ENCODE results near the gene CLNK. TPM values are rescaled to one million over a fixed set of nuclear protein-coding genes. Genes with fewer than 3 reads are reported as not detected.

Gene CLNK
- total RNA-seq, 2 experiments from 2014 or later: 2.0 TPM; not detected in 1

GRCh38 chr4:10470505-10470904 is 214.1 kb downstream of the CLNK start:
- no peaks in the 10 kb centered on the region for H3K79me2 ChIP-seq (ENCODE audit: insufficient read depth, low read depth, low read length)
- no peak overlapping the region for H3K4me2 ChIP-seq (ENCODE audit: low read length)
- no peaks in the 10 kb centered on the region for H3K36me3 ChIP-seq (ENCODE audit: insufficient read depth, low read length)
- no peaks in the 10 kb centered on the region for H3K9me3 ChIP-seq (ENCODE audit: low read length)
- no peak overlapping the region for H3K27ac ChIP-seq (ENCODE audit: low read depth, low read length, poor library complexity, severe bottlenecking)
- H3K4me3 ChIP-seq (ENCODE audit: low read depth, low read length, poor library complexity, severe bottlenecking): no peak overlapping the region
- BruUV-seq (replicated peaks): no TSS peak
- DNase-seq (ENCODE audit: low spot score): no peak
- ChIA-PET POLR2A (no interaction called here), CTCF (ENCODE audit: unreplicated experiment) (no interaction called here)
- TF ChIP-seq CTCF (conservative IDR thresholded peaks at IDR 0.05; ENCODE audit: low read length) (no peak), EZH2phosphoT487 (IDR thresholded peaks at IDR 0.05; ENCODE audit: borderline replicate concordance, low read depth, low read length) (no peak)
- no peaks in the 10 kb centered on the region for H3K9me2 ChIP-seq (ENCODE audit: insufficient read depth, low read length)
- H3K4me1 ChIP-seq (ENCODE audit: insufficient read depth, low read length, poor library complexity, severe bottlenecking): no peaks in the 10 kb centered on the region
- intact Hi-C loops (cut with micrococcal nuclease; ENCODE audit: unreplicated experiment): no loop called here
- H2AFZ ChIP-seq (ENCODE audit: low read length): no peak overlapping the region
- no peaks in the 10 kb centered on the region for H4K20me1 ChIP-seq (ENCODE audit: insufficient read depth, low read length)

- no peak overlapping the region for H3K27ac ChIP-seq (ENCODE audit: low read depth, low read length, poor library complexity, severe bottlenecking)
- H3K4me1 ChIP-seq (ENCODE audit: insufficient read depth, low read length, poor library complexity, severe bottlenecking): no peaks in the 10 kb centered on the region
- no peaks in the 10 kb centered on the region for H3K79me2 ChIP-seq (ENCODE audit: insufficient read depth, low read depth, low read length)
- H3K4me3 ChIP-seq (ENCODE audit: low read depth, low read length, poor library complexity, severe bottlenecking): no peak overlapping the region
- H3K4me2 ChIP-seq (ENCODE audit: low read length): no peak overlapping the region
- TF ChIP-seq EZH2phosphoT487 (IDR thresholded peaks at IDR 0.05; ENCODE audit: borderline replicate concordance, low read depth, low read length) (no peak), CTCF (conservative IDR thresholded peaks at IDR 0.05; ENCODE audit: low read length) (no peak)
- H3K9me3 ChIP-seq (ENCODE audit: low read length): no peaks in the 10 kb centered on the region
- BruUV-seq (replicated peaks): no TSS peak
- no peaks in the 10 kb centered on the region for H4K20me1 ChIP-seq (ENCODE audit: insufficient read depth, low read length)
- ChIA-PET CTCF (ENCODE audit: unreplicated experiment) (no interaction called here), POLR2A (interaction anchor here (0.6 kb wide), 1 partner anchor 9 kb away, joined by 3 read pairs; no protein-coding TSS in a partner anchor)
- H2AFZ ChIP-seq (ENCODE audit: low read length): no peak overlapping the region
- no peaks in the 10 kb centered on the region for H3K9me2 ChIP-seq (ENCODE audit: insufficient read depth, low read length)
- intact Hi-C loops (cut with micrococcal nuclease; ENCODE audit: unreplicated experiment): no loop called here
- H3K36me3 ChIP-seq (ENCODE audit: insufficient read depth, low read length): no peaks in the 10 kb centered on the region
- DNase-seq (ENCODE audit: low spot score): no peak
Observed at GRCh38 chr4:10466161-10466560, 218.4 kb downstream of the CLNK start.

GRCh38 chr4:10462876-10463275 is 221.7 kb downstream of the CLNK start:
- Histone ChIP-seq H3K4me3 (ENCODE audit: low read depth, low read length, poor library complexity, severe bottlenecking) (no peak overlapping the region), H3K27ac (ENCODE audit: low read depth, low read length, poor library complexity, severe bottlenecking) (no peak overlapping the region), H3K4me1 (ENCODE audit: insufficient read depth, low read length, poor library complexity, severe bottlenecking) (peaks cover under 1% of the 10 kb centered on the region), H3K9me3 (ENCODE audit: low read length) (no peaks in the 10 kb centered on the region), H3K79me2 (ENCODE audit: insufficient read depth, low read depth, low read length) (no peaks in the 10 kb centered on the region), H3K4me2 (ENCODE audit: low read length) (no peak overlapping the region), H2AFZ (ENCODE audit: low read length) (no peak overlapping the region), H3K36me3 (ENCODE audit: insufficient read depth, low read length) (no peaks in the 10 kb centered on the region), H3K9me2 (ENCODE audit: insufficient read depth, low read length) (no peaks in the 10 kb centered on the region), H4K20me1 (ENCODE audit: insufficient read depth, low read length) (no peaks in the 10 kb centered on the region)
- TF ChIP-seq CTCF (conservative IDR thresholded peaks at IDR 0.05; ENCODE audit: low read length) (no peak), EZH2phosphoT487 (IDR thresholded peaks at IDR 0.05; ENCODE audit: borderline replicate concordance, low read depth, low read length) (no peak)
- POLR2A ChIA-PET: no interaction called here
- DNase-seq (ENCODE audit: low spot score): no peak
- CTCF ChIA-PET (ENCODE audit: unreplicated experiment): no interaction called here
- intact Hi-C loops (cut with micrococcal nuclease; ENCODE audit: unreplicated experiment): no loop called here
- no TSS peak for BruUV-seq (replicated peaks)

Measured in OCI-LY7 (cell line).